ENCODE measurements around the gene GPRIN2.
"Not testable (repeated sequence)": the region's sequence is repeated elsewhere in the genome, so short reads cannot be mapped to it uniquely, and the experiment has no call there.

DNA sequence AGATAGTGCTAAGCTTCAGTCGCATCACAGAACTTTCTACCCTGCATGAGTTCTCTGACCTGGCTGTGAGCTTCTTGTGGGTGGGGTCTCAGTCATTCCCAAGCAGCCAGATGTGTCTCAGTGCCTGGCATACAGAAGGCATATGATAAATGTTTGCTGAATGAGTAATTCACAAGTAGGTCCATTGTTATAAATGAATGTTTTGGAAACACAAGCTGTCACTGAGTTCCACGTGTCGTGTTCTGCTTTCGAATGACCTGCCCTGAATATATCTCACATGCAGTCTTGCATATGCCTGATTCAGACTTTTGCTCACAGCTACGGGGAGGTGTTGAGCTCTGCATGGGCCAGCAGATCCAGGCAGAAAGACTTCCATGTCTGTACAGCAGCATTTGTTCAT lies 44.5 kb downstream of the GPRIN2 start:
- TF ChIP-seq, protein P1, sequence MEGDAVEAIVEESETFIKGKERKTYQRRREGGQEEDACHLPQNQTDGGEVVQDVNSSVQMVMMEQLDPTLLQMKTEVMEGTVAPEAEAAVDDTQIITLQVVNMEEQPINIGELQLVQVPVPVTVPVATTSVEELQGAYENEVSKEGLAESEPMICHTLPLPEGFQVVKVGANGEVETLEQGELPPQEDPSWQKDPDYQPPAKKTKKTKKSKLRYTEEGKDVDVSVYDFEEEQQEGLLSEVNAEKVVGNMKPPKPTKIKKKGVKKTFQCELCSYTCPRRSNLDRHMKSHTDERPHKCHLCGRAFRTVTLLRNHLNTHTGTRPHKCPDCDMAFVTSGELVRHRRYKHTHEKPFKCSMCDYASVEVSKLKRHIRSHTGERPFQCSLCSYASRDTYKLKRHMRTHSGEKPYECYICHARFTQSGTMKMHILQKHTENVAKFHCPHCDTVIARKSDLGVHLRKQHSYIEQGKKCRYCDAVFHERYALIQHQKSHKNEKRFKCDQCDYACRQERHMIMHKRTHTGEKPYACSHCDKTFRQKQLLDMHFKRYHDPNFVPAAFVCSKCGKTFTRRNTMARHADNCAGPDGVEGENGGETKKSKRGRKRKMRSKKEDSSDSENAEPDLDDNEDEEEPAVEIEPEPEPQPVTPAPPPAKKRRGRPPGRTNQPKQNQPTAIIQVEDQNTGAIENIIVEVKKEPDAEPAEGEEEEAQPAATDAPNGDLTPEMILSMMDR (IDR thresholded peaks at IDR 0.05), result not testable (repeated sequence)
- not testable (repeated sequence) for TF ChIP-seq POLR2A (IDR thresholded peaks at IDR 0.05); EP300 (IDR thresholded peaks at IDR 0.05; ENCODE audit: low read depth)
